ENCODE results near the gene DAP.
"Not testable (repeated sequence)": the region's sequence is repeated elsewhere in the genome, so short reads cannot be mapped to it uniquely, and the experiment has no call there.

DAP gene

DNA sequence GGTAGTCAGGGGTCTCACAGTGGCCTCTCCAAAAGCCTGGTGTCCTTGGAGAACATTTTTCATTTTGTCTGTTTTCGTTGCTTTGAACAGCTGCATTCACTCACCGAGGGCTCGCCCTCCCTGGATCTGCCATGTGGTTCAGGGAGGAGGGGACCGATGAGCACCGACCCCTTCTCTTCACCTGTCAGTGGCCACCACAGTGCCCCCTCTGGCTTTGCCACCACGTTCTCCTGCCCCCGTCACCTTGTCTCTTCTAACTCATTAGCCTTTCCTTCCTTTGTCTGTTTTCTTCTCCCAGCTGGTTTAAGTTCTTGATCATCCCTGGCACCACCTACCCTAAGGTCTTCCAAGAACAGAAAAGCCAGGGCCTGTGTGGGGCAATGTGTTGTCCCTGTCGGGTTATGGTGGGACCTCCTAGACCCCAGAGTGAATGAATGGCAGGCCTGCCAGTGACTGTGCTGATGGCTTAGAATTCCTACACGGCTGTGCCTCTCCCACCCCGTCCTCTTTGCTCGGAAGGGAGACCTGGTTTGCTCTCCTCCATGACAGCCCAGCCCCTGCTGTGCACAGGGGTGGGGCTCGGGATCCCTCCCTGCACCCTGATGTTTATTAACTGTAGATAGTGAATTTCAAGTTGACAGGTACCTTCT is 107.2 kb downstream of the DAP start:
- no peak for DNase-seq (ENCODE audit: low read depth)

DNA sequence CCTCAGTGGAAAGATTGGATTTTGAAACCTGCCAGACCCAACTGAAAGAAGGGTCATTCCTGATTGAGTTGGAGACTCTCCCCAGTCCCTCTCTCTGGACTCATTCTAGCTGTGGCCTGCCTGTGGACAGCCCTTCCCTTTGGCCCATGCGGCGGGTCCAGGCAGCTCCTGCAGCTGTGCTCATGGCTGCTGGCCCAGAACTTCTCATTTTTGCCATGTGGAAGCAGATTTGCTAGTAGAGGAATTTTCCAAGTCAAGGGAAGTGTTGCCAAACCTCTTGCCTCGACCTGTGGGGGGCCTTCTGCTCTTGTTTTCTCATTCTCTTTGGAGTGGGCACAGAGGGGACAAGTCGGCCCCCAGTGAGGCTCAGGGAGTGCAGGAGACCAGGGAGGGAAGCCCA is 108.0 kb downstream of the DAP start:
- no peak for DNase-seq (ENCODE audit: low read depth)

DNA sequence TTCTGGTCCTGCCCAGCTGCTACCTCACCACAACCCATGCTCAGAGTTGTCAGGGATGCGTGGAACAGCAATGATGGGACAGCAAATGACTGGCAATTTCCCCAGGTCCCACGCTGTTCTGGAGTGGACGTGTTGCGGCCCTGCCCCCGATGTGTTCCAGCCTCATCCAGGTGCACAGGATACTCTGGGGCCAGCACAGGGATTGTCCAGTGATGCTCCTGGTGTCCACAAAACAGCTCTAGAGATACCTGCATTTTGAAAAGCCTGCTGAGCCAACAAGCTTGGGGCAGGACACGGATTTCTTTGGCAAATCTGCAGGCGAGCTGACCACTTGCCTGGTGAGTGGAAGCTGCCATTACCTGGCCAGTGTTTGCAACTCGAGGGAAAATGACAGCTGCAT is 108.4 kb downstream of the DAP start:
- DNase-seq (ENCODE audit: low read depth), result no peak

DNA sequence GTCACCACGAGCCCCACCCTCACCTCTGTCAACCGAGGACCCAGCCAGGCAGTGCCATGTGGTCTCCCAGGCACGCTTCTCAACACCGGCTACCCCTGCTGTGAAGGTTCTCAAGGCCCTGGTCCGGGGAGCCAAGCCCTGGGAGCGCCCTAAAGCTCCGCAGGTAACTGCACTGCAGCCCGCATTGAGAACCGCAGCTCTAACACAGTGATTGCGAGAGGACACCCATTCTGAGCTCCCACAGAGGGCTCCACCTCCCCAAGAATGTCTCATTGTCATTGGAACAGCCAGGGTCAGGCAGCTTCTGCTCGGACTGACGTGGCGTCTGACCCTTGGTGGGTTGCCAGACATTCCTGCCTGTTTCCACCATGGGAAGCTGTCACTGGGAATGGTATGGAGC is 108.9 kb downstream of the DAP start:
- DNase-seq (ENCODE audit: low read depth), result no peak

DNA sequence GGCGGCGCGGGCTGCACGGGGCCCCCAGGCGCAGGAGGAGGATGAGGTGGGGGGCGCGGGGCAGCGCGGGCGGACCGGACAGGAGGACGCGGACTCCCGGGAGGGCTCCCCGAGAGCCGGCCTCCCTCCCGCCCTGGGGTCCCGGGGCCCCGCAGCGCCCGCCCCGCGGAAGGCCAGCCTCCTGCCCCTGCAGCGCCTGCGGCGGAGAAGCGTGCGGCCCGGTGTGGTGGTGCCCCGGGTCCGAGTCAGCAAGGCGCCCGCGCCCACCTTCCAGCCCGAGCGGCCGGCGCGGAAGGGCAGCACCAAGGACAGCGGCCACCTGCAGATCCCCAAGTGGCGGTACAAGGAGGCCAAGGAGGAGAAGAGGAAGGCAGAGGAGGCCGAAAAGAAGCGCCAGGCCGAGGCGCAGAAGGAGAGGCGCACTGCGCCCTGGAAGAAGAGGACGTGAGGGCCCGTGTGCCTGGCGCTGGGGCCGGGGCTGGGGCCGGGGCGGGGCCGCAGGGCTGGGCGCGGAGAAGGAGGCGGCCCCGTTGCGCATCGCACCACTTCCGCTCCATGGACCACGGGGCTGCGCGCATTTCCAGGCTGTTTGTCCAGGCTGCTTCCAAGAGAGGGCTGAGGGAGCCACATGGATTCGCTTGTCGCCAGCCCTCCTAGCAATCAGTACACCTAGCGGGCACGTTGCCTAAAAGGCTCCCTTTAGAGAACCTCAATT is 111.2 kb downstream of the DAP start:
- no peak for DNase-seq (ENCODE audit: low read depth)

DNA sequence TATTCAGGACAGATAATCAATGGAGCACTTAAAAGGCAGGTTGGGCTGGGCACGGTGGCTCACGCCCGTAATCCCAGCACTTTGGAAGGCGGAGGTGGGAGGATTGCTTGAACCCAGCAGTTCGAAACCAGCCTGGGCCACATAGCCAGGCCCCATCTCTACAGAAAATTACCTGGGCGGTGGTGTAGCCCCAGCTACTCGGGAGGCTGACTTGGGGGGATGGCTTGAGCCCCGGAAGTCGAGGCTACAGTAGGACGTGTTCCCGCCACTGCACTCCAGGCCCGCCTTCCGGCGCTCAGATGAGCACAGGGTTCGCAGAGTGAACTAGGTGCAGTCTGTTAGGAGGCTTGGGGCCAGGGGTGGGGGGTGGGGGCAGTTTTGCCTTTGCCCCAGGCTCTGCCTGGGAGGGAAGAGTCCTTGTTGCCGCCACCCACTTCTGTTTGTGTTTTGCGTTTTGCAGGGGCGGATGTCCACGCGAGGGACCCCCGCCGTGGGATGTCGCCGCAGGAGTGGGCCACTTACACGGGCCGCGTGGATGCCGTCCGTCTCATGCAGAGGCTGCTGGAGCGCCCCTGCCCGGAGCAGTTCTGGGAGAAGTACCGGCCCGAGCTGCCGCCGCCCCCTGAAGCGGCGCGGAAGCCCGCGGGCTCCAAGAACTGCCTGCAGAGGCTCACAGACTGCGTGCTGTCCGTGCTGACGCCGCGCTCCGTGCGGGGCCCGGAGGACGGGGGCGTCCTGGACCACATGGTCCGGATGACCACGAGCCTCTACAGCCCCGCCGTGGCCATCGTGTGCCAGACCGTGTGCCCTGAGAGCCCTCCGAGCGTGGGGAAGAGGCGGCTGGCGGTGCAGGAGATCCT is 112.0 kb downstream of the DAP start:
- no peak for DNase-seq (ENCODE audit: low read depth)

DNA sequence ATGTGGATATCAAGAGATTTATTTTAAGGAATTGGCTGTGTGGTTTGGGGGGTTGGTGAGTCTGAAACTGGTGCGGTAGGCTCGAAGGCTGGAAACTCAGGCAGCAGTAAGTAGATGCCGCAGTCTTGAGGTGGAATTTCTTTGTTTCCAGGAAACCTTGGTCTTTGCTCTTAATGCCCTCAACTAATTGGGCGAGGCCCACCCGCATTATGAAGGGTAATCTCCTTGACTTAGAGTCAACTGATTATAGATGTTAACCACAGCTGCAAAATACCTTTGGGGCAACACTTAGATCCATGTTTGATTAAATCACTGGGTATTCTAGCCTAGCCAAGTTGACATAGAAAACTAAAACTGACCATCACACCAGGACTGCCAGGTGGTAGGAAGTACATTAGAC is 113.4 kb downstream of the DAP start:
- no peak for DNase-seq (ENCODE audit: low read depth)

DNA sequence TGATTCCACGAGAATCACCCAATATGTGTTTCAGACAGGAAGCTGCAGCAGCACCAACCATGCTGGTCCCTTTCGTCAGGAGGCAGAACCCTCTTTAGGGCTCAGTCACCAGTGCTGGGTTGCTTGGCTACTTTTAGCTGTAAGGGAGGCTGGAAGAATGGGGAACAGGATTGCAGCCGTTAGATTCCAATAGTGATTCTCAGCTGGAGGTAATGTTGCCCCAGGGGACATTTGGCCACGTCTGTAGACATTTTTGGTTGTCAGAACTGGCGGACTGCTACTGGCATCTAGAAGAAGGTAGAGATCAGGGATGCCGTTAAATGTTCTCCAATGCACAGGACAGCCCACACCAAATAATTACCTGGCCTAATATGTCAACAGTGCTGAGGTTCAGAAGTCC is 115.4 kb downstream of the DAP start:
- DNase-seq (ENCODE audit: low read depth), result no peak

DNA sequence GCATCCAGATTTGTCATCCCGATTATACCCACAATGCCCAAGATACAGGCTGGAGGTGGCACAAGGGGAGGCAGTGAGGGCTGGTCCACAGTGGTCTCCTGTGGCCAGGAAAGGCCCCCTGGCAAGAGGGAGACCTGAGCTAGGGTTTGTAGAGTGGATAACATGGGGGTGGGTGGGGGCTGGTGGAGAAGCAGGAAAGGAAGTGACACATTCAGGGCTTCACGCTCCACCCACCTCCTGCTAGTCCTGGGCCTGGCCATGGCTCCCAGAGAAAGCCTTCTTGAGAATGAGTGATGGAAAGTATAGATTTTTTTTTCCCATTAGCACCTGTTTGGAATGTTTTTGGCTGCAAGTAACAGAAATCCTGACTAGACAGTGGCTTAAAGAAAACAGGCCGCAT is 115.9 kb downstream of the DAP start:
- no peak for DNase-seq (ENCODE audit: low read depth)

DNA sequence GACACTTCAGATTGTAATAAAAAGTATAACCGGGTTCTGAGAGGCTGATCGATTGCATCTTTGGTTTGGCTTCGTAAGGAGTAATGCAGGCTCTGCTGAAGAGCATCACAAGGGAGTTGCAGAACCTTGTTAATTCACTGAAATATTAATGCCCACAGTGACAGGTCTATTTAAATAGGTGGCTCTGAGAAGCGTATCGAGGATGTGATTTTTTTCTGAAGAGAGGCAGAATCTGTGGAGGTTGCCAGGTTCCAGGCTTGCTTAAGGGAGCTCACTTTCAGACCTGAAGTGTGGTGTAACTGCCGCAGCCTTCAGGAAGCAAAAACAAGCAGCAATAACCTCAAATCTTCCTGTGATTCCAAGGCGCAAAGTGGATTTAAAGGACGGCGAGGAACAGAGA is 116.8 kb downstream of the DAP start:
- DNase-seq (ENCODE audit: low read depth), result no peak

DNA sequence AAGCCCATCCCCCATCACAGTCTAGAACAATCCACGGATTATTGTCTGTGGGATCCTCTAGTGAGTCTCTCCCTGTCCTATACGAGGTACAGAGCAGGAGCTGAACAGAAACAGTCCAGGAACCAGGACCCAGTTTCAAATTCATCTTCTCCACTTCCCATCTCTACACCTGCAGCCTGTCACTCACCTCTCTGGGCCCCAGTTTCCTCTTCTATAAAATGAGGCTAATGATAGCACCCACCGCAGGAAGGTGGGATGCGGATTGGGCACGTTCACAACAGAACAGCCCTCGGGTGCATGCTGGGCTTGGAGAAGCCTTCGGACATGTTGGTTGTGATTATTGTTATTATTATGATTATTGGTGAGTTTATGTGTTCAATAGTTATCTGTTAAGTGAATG is 118.7 kb downstream of the DAP start:
- DNase-seq (ENCODE audit: low read depth), result no peak

DNA sequence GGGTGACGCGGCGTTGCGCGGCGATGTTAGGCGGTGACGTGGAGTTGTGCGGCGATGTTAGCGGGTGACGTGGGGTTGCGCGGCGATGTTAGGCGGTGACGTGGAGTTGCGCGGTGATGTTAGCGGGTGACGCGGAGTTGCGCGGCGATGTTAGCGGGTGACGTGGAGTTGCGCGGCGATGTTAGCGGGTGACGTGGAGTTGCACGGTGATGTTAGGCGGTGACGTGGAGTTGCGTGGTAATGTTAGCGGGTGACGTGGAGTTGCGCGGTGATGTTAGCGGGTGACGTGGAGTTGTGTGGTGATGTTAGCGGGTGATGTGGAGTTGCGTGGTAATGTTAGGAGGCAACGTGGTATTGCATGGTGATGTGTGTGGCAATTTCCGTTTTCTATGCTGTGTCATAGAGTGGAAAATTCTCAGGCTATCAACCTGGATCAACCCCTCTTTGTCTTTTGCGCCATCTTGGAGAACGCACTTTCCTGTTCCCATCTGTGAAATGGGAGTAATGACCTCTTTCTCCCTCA is 121.1 kb downstream of the DAP start:
- DNase-seq (ENCODE audit: low read depth), result no peak

DNA sequence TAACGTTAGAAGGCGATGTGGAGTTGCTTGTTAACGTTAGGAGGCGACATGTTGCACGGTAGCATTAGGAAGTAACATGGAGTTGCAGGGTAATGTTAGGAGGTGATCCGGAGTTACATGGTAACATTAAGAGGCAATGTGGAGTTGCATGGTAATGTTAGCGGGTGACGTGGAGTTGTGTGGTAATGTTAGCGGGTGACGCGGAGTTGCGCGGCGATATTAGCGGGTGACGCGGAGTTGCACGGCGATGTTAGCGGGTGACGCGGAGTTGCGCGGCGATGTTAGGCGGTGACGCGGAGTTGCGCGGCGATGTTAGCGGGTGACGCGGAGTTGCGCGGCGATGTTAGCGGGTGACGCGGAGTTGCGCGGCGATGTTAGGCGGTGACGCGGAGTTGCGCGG is 122.3 kb downstream of the DAP start:
- not testable (repeated sequence) for DNase-seq (ENCODE audit: low read depth)

DNA sequence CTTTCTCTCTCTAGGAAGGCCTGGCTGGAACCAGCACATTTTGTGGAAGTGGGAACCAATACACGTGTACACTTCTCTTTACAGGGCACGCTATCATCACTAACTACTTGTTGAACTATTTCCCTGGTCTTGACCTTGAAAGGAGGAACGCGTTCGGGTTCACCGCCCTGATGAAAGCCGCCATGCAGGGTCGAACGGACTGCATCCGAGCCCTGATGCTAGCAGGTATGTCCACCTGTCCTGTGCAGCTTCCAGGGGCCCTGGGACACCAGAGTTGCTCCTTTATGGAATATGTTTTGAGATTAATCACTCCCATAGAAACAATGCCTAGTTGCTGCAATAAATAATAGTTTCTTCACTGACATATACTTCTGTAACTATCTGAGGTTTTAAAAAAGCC is 123.1 kb downstream of the DAP start:
- no peak for DNase-seq (ENCODE audit: low read depth)

DNA sequence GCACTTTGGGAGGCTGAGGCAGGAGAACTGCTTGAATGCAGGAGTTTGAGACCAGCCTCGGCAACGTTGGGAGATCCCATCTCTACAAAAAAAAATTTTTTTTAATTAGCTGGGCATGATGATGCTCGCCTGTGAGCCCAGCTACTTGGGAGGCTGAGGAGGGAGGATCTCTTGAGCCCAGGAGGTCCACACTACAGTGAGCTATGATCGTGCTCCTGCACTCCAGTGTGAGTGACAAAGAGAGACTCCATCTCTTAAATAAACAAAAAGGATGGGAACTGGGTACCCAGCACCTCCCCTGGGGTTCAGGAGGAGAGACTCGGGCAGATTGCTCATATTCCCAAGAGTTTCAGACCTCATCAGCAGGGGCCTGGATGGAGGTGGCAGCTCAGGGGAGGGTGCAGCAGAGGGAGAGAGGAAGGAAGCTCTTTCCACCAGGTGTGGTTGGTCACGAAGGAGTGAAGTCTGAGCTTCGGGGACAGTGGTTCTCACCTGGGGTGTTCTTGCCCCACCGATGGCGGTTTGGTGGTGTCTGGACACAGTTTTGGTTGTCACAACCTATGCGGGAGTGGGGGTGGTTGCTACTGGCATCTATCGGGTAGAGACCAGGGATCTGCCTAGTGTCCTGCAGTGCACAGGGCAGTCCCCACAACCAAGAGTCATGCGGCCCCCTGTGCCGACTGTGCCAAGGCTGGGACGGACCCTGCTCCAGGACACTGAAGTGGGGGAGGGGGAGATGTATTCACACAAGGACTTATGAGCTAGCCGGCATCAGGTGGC is 124.5 kb downstream of the DAP start:
- no peak for DNase-seq (ENCODE audit: low read depth)

DNA sequence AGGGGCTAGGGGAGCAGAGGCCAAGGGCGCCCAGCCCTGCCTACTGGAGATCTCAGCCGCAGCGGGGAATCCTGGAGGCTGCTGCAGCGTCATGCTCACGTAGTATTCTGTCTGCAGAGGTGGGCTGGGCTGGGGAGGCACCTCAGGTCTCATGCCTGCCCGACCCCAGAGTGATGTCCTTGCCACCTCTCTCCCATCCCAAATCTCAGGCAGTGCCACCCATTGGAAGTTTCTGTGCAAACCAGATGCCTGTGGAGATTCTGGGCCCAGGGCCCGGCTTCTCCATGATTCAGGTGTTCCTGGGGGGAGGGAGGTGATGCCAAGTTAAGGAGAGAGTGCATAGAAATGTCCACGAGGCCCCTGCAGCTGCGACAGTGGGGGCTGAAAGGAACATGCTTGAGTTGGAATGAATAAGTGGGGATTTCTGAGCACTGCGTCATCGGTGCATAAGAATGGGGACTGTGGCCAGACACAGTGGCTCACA is 125.1 kb downstream of the DAP start:
- DNase-seq (ENCODE audit: low read depth), result no peak

DNA sequence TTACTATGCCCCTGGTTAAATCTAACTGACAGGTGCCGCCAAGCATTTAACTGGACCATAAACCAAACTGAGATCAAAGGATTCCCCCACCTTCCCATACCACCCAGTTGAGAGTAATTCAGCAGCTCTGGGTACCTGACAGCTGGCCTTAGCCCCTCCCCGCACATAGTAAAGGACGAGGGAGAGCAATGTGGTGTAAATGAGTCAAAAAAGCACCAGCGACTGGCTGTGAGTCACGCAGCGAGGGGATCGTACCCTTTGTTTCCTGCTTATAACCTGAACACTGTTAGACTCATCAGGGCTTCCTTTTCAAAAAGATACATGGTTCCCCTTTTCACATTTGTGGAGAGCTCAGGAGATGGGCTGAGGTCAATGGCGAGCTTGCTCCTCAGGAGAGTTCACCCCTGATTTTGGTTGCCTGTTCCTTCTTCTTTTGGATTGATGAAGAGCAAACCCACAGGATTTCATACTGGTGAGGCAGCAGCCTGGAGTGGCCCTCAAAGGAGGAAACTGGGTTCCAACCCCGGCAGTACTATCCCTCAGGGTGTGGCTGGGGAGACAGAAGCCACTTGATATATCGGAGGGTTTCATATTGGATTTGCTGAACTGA is 125.7 kb downstream of the DAP start:
- no peak for DNase-seq (ENCODE audit: low read depth)

DNA sequence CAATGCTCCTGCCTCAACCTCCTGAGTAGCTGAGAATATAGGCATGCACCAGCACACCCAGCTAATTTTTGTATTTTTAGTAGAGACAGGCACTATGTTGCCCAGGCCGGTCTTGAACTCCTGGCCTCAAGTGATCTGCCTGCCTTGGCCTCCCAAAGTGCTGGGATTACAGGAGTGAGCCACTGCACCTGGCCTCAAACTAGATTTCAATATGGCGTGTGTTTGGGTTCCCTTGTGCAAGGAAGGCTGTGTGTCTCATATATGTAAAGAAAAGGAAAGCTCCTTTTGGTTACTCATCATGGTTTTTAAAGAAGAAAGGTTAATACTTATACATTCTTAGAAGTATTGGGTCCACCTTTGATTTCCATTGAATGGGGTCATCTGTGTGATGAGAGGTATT is 126.5 kb downstream of the DAP start:
- DNase-seq (ENCODE audit: low read depth), result no peak

DNA sequence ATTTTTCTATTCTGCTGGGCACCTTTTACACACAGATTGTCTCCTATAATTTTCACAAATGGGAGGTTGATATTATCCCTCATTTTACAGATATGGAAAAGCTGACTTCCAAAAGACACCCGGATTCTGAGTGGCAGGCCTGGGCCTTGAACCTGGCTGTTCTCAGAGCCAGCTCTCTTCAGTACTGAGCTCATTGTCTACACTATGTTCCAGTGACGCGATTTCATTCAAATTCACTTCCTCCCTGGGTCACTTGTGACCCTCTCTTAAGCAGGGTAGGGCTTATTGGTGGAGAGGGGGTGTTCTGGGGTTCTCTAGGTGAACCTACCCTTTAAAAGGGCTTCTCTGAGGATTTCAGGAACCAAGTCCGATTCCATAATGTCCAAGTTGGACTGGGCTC is 127.0 kb downstream of the DAP start:
- DNase-seq (ENCODE audit: low read depth), result no peak

DNA sequence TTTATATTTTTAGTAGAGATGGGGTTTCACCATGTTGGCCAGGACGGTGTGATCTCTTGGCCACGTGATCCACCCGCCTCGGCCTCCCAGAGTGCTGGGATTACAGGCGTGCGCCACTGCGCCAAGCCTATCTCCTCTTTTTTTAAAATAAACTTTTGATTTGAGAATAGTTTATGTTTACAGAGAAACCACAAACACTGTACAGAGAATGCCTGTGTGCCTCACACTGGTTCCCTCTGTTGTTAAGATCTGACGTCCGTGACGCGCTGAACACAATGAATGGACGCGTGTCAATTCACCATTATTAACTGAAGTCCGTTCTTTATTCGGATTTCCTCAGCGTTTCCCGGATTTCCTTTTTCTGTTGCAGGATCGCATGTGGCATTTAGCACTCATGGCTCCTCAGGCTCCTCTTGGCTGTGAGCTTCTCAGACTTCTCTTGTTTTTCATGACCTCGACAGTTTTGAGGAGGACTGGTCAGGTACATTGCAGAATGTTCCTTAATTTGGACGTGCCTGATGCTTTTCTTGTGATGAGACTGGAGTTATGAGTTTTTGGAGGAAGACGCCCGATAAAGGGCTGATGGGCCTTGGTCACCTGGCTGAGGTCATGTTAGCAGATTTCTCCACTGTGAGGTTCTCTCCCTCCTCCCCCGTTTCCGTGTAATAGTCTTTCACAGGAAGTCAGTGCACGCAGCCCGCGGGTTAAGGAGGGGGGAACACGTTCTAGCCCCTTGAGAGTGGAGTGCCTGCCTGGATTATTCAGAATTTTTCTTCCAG is 127.6 kb downstream of the DAP start:
- DNase-seq (ENCODE audit: low read depth), result no peak
